ENCODE results near the gene C1QTNF1. TPM values are rescaled to one million over a fixed set of nuclear protein-coding genes. Genes with fewer than 3 reads are reported as not detected.

Gene C1QTNF1
- total RNA-seq, 1 experiment from 2014 or later: 6.3 TPM

DNA sequence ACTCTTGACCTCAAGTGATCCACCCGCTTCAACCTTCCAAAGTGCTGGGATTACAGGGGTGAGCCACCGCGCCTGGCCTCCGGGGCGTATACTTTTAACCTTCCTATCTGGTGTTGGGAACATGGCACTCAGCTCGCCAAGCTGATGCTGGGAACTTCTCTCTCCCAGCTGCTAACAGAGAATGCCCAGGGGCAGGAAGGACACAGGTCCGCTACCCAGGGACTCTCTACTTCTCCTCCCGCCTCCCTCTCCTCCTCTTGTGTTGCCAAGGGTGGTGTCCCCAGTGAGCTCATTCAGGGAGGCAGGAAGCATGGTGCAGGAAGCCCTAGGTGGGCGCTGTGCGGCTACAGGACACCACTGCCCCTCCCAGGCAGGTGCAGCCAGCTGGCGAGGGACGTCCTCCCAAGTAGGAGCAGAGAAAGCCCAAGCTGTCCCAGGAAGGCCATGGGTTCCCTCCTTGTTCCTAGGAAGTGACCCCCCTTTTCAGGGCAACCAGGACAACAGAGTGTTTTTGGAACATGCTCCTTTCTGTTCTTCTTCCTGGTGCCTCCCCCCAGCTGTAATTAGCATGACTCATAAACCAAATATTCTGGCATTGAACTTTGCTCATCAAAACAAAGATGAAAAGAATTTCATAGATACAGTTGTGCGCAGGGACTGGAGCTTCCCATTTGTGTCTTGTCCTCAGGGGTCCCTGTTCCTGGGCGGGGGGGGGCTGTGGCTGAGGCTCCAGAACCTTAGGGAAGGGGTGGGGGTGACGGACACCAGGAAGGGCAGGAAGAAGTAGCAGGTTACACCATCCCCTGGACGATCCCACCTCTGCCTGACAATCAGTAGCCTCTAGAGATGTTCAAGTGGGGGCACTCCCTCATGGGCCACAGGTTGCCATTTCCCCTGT, 2.7 kb downstream of the C1QTNF1 start:
- CTCF ChIA-PET: interaction anchor here (0.6 to 1.4 kb wide), 8 partner anchors 12 to 161 kb away, joined by 3 to 20 read pairs (median 7); partner anchors contain the start of gene CANT1

DNA sequence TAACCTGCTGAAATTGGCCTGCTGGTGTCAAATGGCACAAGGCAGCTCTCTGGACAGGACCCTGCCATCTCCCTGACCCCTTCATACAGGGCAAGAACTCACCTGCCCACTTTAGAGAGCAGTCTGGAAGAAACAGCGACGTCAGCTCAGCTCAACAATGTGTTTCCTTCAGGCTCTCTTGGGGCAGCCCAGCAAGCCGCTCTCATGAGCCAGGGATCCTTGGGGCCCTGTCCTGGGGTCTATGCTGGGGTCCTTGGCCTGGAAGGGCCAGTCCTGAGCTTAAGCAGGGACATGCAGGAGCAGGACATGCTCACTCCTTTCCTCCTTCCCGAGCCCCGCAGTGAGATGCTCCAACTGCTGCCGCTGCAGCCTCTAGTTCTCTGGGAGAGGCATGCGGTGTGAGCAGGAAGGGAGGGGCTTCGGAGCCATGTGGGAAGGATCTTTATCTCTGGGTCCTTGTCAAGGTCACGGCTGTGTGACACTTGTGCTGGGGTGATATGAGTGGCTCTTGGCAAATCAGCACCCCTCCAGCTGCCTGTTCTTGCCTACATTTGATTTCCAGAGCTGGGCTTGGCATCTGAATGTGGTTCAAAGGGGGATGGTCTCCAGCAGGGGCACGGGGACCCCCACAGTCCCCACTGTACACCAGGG, 3.4 kb downstream of the C1QTNF1 start:
- CTCF ChIA-PET: interaction anchor here (1.1 kb wide), 1 partner anchor 18 kb away, joined by 7 read pairs; no protein-coding TSS in a partner anchor
- intact Hi-C loops (cut with micrococcal nuclease; ENCODE audit: unreplicated experiment): no loop called here
- Histone ChIP-seq H3K36me3 (ENCODE audit: insufficient read depth, low read length, poor library complexity, severe bottlenecking) (no peaks in the 10 kb centered on the region), H3K4me3 (ENCODE audit: low read depth, low read length, poor library complexity, severe bottlenecking) (no peak overlapping the region), H3K9me3 (ENCODE audit: low read depth, low read length, poor library complexity, severe bottlenecking) (no peaks in the 10 kb centered on the region), H3K27ac (ENCODE audit: low read depth, low read length, poor library complexity, severe bottlenecking) (no peak overlapping the region), H3K27me3 (replicated peaks; ENCODE audit: insufficient read depth, low read depth, low read length, poor library complexity) (no peaks in the 10 kb centered on the region), H3K4me1 (ENCODE audit: insufficient read depth, low read length, poor library complexity, severe bottlenecking) (peaks cover 38% of the 10 kb centered on the region)
- no peak for DNase-seq (ENCODE audit: low spot score)
- no TSS peak for BruUV-seq (replicated peaks)
- no peak for TF ChIP-seq EZH2 (IDR thresholded peaks at IDR 0.05; ENCODE audit: borderline replicate concordance, low read depth, low read length, poor library complexity, severe bottlenecking)
- TF ChIP-seq, protein P1, sequence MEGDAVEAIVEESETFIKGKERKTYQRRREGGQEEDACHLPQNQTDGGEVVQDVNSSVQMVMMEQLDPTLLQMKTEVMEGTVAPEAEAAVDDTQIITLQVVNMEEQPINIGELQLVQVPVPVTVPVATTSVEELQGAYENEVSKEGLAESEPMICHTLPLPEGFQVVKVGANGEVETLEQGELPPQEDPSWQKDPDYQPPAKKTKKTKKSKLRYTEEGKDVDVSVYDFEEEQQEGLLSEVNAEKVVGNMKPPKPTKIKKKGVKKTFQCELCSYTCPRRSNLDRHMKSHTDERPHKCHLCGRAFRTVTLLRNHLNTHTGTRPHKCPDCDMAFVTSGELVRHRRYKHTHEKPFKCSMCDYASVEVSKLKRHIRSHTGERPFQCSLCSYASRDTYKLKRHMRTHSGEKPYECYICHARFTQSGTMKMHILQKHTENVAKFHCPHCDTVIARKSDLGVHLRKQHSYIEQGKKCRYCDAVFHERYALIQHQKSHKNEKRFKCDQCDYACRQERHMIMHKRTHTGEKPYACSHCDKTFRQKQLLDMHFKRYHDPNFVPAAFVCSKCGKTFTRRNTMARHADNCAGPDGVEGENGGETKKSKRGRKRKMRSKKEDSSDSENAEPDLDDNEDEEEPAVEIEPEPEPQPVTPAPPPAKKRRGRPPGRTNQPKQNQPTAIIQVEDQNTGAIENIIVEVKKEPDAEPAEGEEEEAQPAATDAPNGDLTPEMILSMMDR (conservative IDR thresholded peaks at IDR 0.05; ENCODE audit: low read depth, low read length): no peak
- POLR2A ChIA-PET (ENCODE audit: low non-redundant PET): no interaction called here

More for the DNA sequence above, 2.7 kb downstream of the C1QTNF1 start:
- no peak for TF ChIP-seq EZH2 (IDR thresholded peaks at IDR 0.05; ENCODE audit: borderline replicate concordance, low read depth, low read length, poor library complexity, severe bottlenecking)
- TF ChIP-seq, protein P1 (conservative IDR thresholded peaks at IDR 0.05; ENCODE audit: low read depth, low read length): no peak
- no peak overlapping the region for H3K4me3 ChIP-seq (ENCODE audit: low read depth, low read length, poor library complexity, severe bottlenecking)
- no peaks in the 10 kb centered on the region for H3K9me3 ChIP-seq (ENCODE audit: low read depth, low read length, poor library complexity, severe bottlenecking)
- H3K27ac ChIP-seq (ENCODE audit: low read depth, low read length, poor library complexity, severe bottlenecking): no peak overlapping the region
- peak; percentile 71 for DNase-seq (ENCODE audit: low spot score)
- H3K4me1 ChIP-seq (ENCODE audit: insufficient read depth, low read length, poor library complexity, severe bottlenecking): peaks cover 38% of the 10 kb centered on the region
- no TSS peak for BruUV-seq (replicated peaks)
- H3K27me3 ChIP-seq (replicated peaks; ENCODE audit: insufficient read depth, low read depth, low read length, poor library complexity): no peaks in the 10 kb centered on the region
- intact Hi-C loops (cut with micrococcal nuclease; ENCODE audit: unreplicated experiment): no loop called here
- POLR2A ChIA-PET (ENCODE audit: low non-redundant PET): interaction anchor here (0.6 kb wide), 1 partner anchor 1656 kb away, joined by 5 read pairs; no protein-coding TSS in a partner anchor
- no peaks in the 10 kb centered on the region for H3K36me3 ChIP-seq (ENCODE audit: insufficient read depth, low read length, poor library complexity, severe bottlenecking)

DNA sequence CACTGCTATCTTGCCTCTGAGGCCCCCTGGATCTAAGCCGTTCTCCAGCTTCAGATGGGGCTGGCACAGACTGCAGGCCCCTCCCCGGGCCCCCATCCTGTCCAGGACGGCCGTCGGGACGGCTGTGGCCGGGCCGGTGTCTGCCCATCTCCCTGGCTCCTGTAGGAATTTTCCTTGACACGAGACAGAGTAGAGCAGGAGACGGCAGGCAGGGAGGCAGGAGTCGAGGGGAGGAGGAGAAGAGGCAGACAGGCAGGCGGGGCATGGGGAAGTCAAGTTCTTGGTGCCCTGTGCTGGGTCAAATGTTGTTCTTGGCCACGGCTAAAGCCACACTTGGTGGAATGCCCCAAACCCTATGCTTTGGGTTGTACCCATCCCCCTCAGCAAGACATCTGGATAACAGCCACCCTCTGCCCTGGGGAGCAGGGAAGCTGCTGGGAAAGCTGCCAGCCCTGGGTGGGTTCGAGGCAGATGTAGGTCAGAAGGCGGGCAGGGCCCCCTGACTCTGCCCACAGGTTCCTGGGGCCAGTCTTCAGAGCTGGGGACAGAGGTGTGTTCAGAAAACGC, 4.0 kb downstream of the C1QTNF1 start:
- H3K9me3 ChIP-seq (ENCODE audit: low read depth, low read length, poor library complexity, severe bottlenecking): no peaks in the 10 kb centered on the region
- POLR2A ChIA-PET (ENCODE audit: low non-redundant PET): no interaction called here
- peaks cover 38% of the 10 kb centered on the region for H3K4me1 ChIP-seq (ENCODE audit: insufficient read depth, low read length, poor library complexity, severe bottlenecking)
- H3K27ac ChIP-seq (ENCODE audit: low read depth, low read length, poor library complexity, severe bottlenecking): no peak overlapping the region
- H3K36me3 ChIP-seq (ENCODE audit: insufficient read depth, low read length, poor library complexity, severe bottlenecking): no peaks in the 10 kb centered on the region
- no peaks in the 10 kb centered on the region for H3K27me3 ChIP-seq (replicated peaks; ENCODE audit: insufficient read depth, low read depth, low read length, poor library complexity)
- H3K4me3 ChIP-seq (ENCODE audit: low read depth, low read length, poor library complexity, severe bottlenecking): no peak overlapping the region
- no peak for DNase-seq (ENCODE audit: low spot score)
- BruUV-seq (replicated peaks): no TSS peak
- intact Hi-C loops (cut with micrococcal nuclease; ENCODE audit: unreplicated experiment): no loop called here
- CTCF ChIA-PET: interaction anchor here (0.7 kb wide), 1 partner anchor 18 kb away, joined by 3 read pairs; no protein-coding TSS in a partner anchor
- no peak for TF ChIP-seq EZH2 (IDR thresholded peaks at IDR 0.05; ENCODE audit: borderline replicate concordance, low read depth, low read length, poor library complexity, severe bottlenecking)
- TF ChIP-seq, protein P1 (conservative IDR thresholded peaks at IDR 0.05; ENCODE audit: low read depth, low read length): no peak
